ENCODE data around the gene NFIB.

DNA sequence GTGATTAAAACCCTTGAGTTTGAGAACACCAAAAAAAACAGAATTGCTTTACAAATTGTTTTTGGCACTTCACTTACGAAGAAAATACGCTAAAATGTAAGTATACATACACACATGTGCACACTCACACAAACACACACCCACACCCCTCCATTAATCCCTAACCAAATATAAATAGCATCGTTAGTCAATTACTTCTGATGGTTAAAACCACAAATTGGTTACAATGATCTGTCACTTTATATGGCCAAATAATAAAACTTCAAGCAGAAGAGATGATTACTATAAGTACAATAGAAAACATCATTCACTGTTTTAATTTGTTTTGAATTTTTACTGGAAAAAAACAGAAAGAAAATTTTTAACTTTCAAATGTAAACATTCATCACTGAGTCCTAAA, 103.5 kb downstream of the NFIB start:
- TF ChIP-seq, protein P1, sequence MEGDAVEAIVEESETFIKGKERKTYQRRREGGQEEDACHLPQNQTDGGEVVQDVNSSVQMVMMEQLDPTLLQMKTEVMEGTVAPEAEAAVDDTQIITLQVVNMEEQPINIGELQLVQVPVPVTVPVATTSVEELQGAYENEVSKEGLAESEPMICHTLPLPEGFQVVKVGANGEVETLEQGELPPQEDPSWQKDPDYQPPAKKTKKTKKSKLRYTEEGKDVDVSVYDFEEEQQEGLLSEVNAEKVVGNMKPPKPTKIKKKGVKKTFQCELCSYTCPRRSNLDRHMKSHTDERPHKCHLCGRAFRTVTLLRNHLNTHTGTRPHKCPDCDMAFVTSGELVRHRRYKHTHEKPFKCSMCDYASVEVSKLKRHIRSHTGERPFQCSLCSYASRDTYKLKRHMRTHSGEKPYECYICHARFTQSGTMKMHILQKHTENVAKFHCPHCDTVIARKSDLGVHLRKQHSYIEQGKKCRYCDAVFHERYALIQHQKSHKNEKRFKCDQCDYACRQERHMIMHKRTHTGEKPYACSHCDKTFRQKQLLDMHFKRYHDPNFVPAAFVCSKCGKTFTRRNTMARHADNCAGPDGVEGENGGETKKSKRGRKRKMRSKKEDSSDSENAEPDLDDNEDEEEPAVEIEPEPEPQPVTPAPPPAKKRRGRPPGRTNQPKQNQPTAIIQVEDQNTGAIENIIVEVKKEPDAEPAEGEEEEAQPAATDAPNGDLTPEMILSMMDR (IDR thresholded peaks at IDR 0.05): no peak
- TF ChIP-seq POLR2A (IDR thresholded peaks at IDR 0.05): no peak
